HepG2 (cell line): ENCODE results near the gene ABHD4. TPM values are rescaled to one million over a fixed set of nuclear protein-coding genes. Genes with fewer than 3 reads are reported as not detected.

Experiments used
- ATRX ChIP-seq: sonication (generic); formaldehyde crosslinking; IDR thresholded peaks from 2 replicates; pipeline ENCODE4 v1.4.0; 2020; ENCODE audit warnings: missing genetic modification reagents, borderline replicate concordance
- CEBPG ChIP-seq: IDR thresholded peaks from 2 replicates; pipeline ENCODE4 v1.6.1; 2016
- ETV5 ChIP-seq: IDR thresholded peaks from 2 replicates; pipeline ENCODE4 v1.6.1; 2018; ENCODE audit warnings: missing biosample characterization, missing genetic modification reagents, inconsistent platforms, borderline replicate concordance
- MYNN ChIP-seq: sonication (generic); formaldehyde crosslinking; IDR thresholded peaks from 2 replicates; pipeline ENCODE4 v1.4.0; 2020; ENCODE audit warnings: mild to moderate bottlenecking, low read depth, missing genetic modification reagents
- NR2F1 ChIP-seq, 2 experiments: fragments of 450-650 bp in 1 of 2; formaldehyde crosslinking in 1 of 2; IDR thresholded peaks; 2 replicates each; pipeline versions ENCODE4 v1.5.0 to v1.6.1; 2016 to 2020; ENCODE audit warnings: mild to moderate bottlenecking in 1 of 2, missing compliant biosample characterization in 1 of 2, missing genetic modification reagents in 1 of 2, moderate library complexity in 1 of 2
- SIN3A ChIP-seq: IDR thresholded peaks from 2 replicates; pipeline ENCODE4 v1.6.1; 2011; ENCODE audit warnings: low read depth, mild to moderate bottlenecking, control low read depth, low read length, borderline replicate concordance
- ZBTB42 ChIP-seq: sonication (generic); formaldehyde crosslinking; IDR thresholded peaks from 2 replicates; pipeline ENCODE4 v1.5.0; 2020; ENCODE audit warnings: mild to moderate bottlenecking, missing genetic modification reagents
- ZNF337 ChIP-seq: sonication (generic); formaldehyde crosslinking; IDR thresholded peaks from 2 replicates; pipeline ENCODE4 v1.5.1; 2020; ENCODE audit warnings: missing genetic modification reagents, low read depth, mild to moderate bottlenecking, borderline replicate concordance
- polyA plus RNA-seq, 8 experiments: library from polyadenylated mRNA; depleted of rRNA in 3 of 8; stranded (reverse) in 7 of 8; unstranded in 1 of 8; fragments of >200 nt; fragmentation: Illumina TruSeq in 4 of 8; extraction: Trizol in 4 of 8; gene quantifications; 2 replicates each; pipeline versions ENCODE4 v1.2.1 to v1.2.3, GENCODE V29; 2011 to 2016; ENCODE audit warnings: low read depth in 4 of 8, missing spikeins in 1 of 8, mixed read lengths in 1 of 8; ENCODE audit not compliant: insufficient read depth in 1 of 8
- total RNA-seq, 5 experiments: library from RNA; depleted of rRNA; stranded (reverse); fragments of >200 nt; fragmentation: Illumina TruSeq; extraction: Trizol; gene quantifications; 2 replicates each; pipeline ENCODE4 v1.2.3, GENCODE V29; 2016; ENCODE audit warnings: low read depth in 1 of 5
- TF ChIP-seq, protein P1 (sequence below): sonication (generic); formaldehyde crosslinking; IDR thresholded peaks from 2 replicates; pipeline ENCODE4 v1.4.0; 2020; ENCODE audit warnings: missing genetic modification reagents, mild to moderate bottlenecking, borderline replicate concordance
- TF ChIP-seq, protein P2 (sequence below): sonication (generic); formaldehyde crosslinking; IDR thresholded peaks from 2 replicates; pipeline ENCODE4 v1.4.0; 2020; ENCODE audit warnings: mild to moderate bottlenecking, missing genetic modification reagents
- TF ChIP-seq, protein P3 (sequence below): sonication (generic); formaldehyde crosslinking; IDR thresholded peaks from 2 replicates; pipeline ENCODE4 v1.5.0; 2020; ENCODE audit warnings: mild to moderate bottlenecking, missing genetic modification reagents, borderline replicate concordance
- TF ChIP-seq, protein P4 (sequence below): IDR thresholded peaks from 2 replicates; pipeline ENCODE4 v1.6.1; 2012; ENCODE audit warnings: low read depth, low read length, improper control_type of control experiment
- TF ChIP-seq, protein P5 (sequence below): sonication (generic); formaldehyde crosslinking; IDR thresholded peaks from 2 replicates; pipeline ENCODE4 v1.4.0; 2020; ENCODE audit warnings: mild to moderate bottlenecking, missing genetic modification reagents
- TF ChIP-seq, protein P6 (sequence below): sonication (generic); IDR thresholded peaks from 2 replicates; pipeline ENCODE4 v1.6.1; 2016; ENCODE audit warnings: low read depth, borderline replicate concordance
- TF ChIP-seq, protein P7 (sequence below): sonication (generic); formaldehyde crosslinking; IDR thresholded peaks from 2 replicates; pipeline ENCODE4 v1.8.0; 2022; ENCODE audit warnings: missing genetic modification reagents, low read depth, mild to moderate bottlenecking, borderline replicate concordance

Gene ABHD4
- total and polyA plus RNA-seq, 2 of the 13 experiments (the other 11 are each of a cell fraction or from before 2014, with no cell fraction given) = 16.1 to 47.5 TPM

DNA sequence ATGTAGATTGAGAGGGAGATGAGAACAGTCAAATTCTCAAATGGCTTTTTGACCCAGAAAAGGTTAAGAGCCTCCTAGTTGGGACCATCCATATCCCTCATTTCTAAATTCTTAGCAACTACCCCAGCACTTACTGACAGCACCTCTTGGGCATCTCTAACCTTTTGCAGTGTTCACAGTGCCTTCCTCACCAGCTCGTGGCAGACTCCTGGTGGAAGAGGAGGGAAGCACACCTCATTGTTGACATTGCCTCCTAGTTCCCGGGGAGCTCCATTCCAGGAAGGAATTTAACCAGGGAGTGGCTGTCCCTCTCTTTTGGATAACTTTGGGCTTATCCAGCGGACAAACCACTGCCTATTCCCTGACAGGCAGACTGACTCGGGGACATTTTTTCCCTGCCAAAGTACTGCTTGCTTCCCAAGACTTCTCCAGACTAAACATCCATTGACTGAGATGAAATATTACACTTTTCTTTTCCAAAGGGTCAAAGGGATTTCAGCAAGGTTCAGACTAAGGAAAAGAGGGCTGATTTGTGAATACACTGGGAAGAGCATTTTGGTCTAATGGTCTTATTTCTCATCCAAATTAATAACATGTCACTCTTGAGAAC lies 55.0 kb downstream of the ABHD4 start (continued):
- TF ChIP-seq, protein P1, sequence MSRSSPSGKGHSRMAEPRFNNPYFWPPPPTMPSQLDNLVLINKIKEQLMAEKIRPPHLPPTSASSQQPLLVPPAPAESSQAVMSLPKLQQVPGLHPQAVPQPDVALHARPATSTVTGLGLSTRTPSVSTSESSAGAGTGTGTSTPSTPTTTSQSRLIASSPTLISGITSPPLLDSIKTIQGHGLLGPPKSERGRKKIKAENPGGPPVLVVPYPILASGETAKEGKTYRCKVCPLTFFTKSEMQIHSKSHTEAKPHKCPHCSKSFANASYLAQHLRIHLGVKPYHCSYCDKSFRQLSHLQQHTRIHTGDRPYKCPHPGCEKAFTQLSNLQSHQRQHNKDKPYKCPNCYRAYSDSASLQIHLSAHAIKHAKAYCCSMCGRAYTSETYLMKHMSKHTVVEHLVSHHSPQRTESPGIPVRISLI (CRISPR knock-in tag) = no peak
- TF ChIP-seq, protein P2, sequence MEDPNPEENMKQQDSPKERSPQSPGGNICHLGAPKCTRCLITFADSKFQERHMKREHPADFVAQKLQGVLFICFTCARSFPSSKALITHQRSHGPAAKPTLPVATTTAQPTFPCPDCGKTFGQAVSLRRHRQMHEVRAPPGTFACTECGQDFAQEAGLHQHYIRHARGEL = no peak
- TF ChIP-seq ETV5 (CRISPR knock-in tag) (no peak; the same call in 1 of the 2 replicates), SIN3A (no peak), CEBPG (CRISPR knock-in tag) (peak; percentile 59), ZNF337 (no peak), NR2F1 (CRISPR knock-in tag; IDR thresholded peaks at IDR 0.05) (no peak), ATRX (CRISPR knock-in tag) (no peak), MYNN (CRISPR knock-in tag) (no peak), ZBTB42 (CRISPR knock-in tag) (no peak)
- TF ChIP-seq, protein P3, sequence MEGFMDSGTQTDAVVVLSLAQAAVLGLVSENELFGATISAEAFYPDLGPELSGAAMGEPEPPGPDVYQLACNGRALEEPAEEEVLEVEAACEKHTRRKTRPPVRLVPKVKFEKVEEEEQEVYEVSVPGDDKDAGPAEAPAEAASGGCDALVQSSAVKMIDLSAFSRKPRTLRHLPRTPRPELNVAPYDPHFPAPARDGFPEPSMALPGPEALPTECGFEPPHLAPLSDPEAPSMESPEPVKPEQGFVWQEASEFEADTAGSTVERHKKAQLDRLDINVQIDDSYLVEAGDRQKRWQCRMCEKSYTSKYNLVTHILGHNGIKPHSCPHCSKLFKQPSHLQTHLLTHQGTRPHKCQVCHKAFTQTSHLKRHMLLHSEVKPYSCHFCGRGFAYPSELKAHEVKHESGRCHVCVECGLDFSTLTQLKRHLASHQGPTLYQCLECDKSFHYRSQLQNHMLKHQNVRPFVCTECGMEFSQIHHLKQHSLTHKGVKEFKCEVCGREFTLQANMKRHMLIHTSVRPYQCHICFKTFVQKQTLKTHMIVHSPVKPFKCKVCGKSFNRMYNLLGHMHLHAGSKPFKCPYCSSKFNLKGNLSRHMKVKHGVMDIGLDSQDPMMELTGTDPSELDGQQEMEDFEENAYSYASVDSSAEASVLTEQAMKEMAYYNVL = no peak; the same call in 1 of the 2 replicates
- TF ChIP-seq, protein P4, sequence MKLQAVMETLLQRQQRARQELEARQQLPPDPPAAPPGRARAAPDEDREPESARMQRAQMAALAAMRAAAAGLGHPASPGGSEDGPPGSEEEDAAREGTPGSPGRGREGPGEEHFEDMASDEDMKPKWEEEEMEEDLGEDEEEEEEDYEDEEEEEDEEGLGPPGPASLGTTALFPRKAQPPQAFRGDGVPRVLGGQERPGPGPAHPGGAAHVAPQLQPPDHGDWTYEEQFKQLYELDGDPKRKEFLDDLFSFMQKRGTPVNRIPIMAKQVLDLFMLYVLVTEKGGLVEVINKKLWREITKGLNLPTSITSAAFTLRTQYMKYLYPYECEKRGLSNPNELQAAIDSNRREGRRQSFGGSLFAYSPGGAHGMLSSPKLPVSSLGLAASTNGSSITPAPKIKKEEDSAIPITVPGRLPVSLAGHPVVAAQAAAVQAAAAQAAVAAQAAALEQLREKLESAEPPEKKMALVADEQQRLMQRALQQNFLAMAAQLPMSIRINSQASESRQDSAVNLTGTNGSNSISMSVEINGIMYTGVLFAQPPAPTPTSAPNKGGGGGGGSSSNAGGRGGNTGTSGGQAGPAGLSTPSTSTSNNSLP = no peak
- TF ChIP-seq, protein P5, sequence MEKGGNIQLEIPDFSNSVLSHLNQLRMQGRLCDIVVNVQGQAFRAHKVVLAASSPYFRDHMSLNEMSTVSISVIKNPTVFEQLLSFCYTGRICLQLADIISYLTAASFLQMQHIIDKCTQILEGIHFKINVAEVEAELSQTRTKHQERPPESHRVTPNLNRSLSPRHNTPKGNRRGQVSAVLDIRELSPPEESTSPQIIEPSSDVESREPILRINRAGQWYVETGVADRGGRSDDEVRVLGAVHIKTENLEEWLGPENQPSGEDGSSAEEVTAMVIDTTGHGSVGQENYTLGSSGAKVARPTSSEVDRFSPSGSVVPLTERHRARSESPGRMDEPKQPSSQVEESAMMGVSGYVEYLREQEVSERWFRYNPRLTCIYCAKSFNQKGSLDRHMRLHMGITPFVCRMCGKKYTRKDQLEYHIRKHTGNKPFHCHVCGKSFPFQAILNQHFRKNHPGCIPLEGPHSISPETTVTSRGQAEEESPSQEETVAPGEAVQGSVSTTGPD (CRISPR knock-in tag) = no peak
- TF ChIP-seq, protein P6, sequence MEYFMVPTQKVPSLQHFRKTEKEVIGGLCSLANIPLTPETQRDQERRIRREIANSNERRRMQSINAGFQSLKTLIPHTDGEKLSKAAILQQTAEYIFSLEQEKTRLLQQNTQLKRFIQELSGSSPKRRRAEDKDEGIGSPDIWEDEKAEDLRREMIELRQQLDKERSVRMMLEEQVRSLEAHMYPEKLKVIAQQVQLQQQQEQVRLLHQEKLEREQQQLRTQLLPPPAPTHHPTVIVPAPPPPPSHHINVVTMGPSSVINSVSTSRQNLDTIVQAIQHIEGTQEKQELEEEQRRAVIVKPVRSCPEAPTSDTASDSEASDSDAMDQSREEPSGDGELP = peak; percentile 17; the same call in 1 of the 2 replicates
- TF ChIP-seq, protein P7, sequence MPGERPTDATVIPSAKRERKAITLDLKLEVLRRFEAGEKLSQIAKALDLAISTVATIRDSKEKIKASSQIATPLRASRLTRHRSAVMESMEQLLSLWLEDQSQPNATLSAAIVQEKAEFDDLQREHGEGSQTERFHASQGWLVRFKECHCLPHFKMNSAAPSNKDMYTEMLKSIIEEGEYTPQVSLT (CRISPR knock-in tag) = no peak
